Keratinocyte (primary cell): Measurements from ENCODE around the gene KCNG2.
"Not testable (repeated sequence)": the region's sequence is repeated elsewhere in the genome, so short reads cannot be mapped to it uniquely, and the experiment has no call there.

Experiments used
- EZH2 ChIP-seq: IDR thresholded peaks from one replicate; pipeline ENCODE4 v1.6.1; 2012; ENCODE audit warnings: inconsistent platforms, mild to moderate bottlenecking, low read length, moderate library complexity
- TF ChIP-seq, protein P1 (sequence below), 3 experiments: IDR thresholded peaks in 1 of 3; conservative IDR thresholded peaks in 1 of 3; optimal IDR thresholded peaks in 1 of 3; 2 replicates in 2 of 3; 3 replicates in 1 of 3; pipeline versions ENCODE3 to v1.5.1; 2011; ENCODE audit warnings: low read length in 3 of 3, mild to moderate bottlenecking in 3 of 3, moderate library complexity in 2 of 3, control low read depth in 1 of 3, inconsistent platforms in 1 of 3; ENCODE audit not compliant: insufficient read depth in 2 of 3; ENCODE audit errors: extremely low read depth in 1 of 3

DNA sequence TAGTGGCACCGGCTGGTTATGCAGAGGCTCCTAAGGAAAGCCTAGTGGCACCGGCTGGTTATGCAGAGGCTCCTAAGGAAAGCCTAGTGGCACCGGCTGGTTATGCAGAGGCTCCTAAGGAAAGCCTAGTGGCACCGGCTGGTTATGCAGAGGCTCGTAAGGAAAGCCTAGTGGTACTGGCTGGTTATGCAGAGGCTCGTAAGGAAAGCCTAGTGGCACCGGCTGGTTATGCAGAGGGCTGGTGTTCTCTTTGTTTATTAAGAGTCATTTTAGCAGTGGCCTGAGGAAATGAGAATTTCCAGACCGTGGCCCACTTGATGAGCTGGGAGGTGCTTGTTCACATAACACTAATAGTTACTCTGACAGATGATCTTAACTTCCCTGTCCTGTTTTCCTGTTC is 44.8 kb upstream of the KCNG2 start:
- TF ChIP-seq, protein P1, sequence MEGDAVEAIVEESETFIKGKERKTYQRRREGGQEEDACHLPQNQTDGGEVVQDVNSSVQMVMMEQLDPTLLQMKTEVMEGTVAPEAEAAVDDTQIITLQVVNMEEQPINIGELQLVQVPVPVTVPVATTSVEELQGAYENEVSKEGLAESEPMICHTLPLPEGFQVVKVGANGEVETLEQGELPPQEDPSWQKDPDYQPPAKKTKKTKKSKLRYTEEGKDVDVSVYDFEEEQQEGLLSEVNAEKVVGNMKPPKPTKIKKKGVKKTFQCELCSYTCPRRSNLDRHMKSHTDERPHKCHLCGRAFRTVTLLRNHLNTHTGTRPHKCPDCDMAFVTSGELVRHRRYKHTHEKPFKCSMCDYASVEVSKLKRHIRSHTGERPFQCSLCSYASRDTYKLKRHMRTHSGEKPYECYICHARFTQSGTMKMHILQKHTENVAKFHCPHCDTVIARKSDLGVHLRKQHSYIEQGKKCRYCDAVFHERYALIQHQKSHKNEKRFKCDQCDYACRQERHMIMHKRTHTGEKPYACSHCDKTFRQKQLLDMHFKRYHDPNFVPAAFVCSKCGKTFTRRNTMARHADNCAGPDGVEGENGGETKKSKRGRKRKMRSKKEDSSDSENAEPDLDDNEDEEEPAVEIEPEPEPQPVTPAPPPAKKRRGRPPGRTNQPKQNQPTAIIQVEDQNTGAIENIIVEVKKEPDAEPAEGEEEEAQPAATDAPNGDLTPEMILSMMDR (optimal IDR thresholded peaks at IDR 0.05 in 1 of 3, IDR thresholded peaks at IDR 0.05 in 1 of 3, conservative IDR thresholded peaks at IDR 0.05 in 1 of 3; ENCODE audit: extremely low read depth in 1 of 3, insufficient read depth in 2 of 3, low read length in 3 of 3): peak in 1 of 3 experiments; percentile 28
- not testable (repeated sequence) for TF ChIP-seq EZH2
